GM12878 (cell line): Measurements from ENCODE around the gene ACTL6B. TPM values are rescaled to one million over a fixed set of nuclear protein-coding genes. Genes with fewer than 3 reads are reported as not detected.

ENCODE experiments used
- ATAC-seq: fragments of 200-7000 bp; cut with Tn5 transposase; 3 replicates; pipeline ENCODE4 v1.9.1; 2020; ENCODE audit warnings: mild to moderate bottlenecking, moderate library complexity
- Bru-seq: library from RNA; stranded (reverse); fragments of 400-500 nt; gene quantifications from one replicate; lab custom pipeline; 2021; lab: Mats Ljungman, UMichigan
- BruChase-seq, 2 experiments: library from RNA; stranded (reverse); fragments of 400-500 nt; gene quantifications; one replicate each; lab custom pipeline; 2021; lab: Mats Ljungman, UMichigan
- BruUV-seq: library from RNA; stranded (reverse); fragments of 400-500 nt; replicated peaks from 2 replicates; lab custom pipeline; 2021; lab: Mats Ljungman, UMichigan
- CTCF ChIA-PET: fragments of 300-600 bp; sonication (Branson Sonifier 250); formaldehyde crosslinking; extraction: SDS; loops from one replicate; lab custom pipeline; 2021; ENCODE audit warnings: inconsistent platforms; lab: Yijun Ruan, JAX
- POLR2A ChIA-PET: fragments of 350-600 bp; formaldehyde crosslinking; extraction: SDS; loops from one replicate; lab custom pipeline; 2021; ENCODE audit warnings: inconsistent platforms; lab: Charles Lee
- RAD21 ChIA-PET: fragments of 300-600 bp; sonication (Branson Sonifier 250); formaldehyde crosslinking; loops from one replicate; lab custom pipeline; 2023; ENCODE audit warnings: antibody characterized with exemption; ENCODE audit not compliant: unreplicated experiment; lab: Charles Lee
- SMC1A ChIA-PET: fragments of 300-600 bp; sonication (Branson Sonifier 250); formaldehyde crosslinking; loops from one replicate; lab custom pipeline; 2023; ENCODE audit not compliant: unreplicated experiment, uncharacterized antibody; lab: Charles Lee
- DNase-seq: peaks from one replicate; pipeline ENCODE4 v3.0.0-alpha.2; 2011; ENCODE audit warnings: low read depth, low spot score
- FAIRE-seq: peaks from 3 replicates; lab custom pipeline; 2011; peaks lifted over from hg19 to GRCh38; lab: Jason Lieb, UNC
- H2AFZ ChIP-seq: 2 replicates; pipeline ENCODE4 v1.6.0; 2011; ENCODE audit warnings: low read depth, low read length, control low read depth; ENCODE audit not compliant: control insufficient read depth
- H3K27ac ChIP-seq: 2 replicates; pipeline ENCODE4 v1.5.1; 2011; ENCODE audit warnings: control low read depth; ENCODE audit not compliant: control insufficient read depth, insufficient read depth
- H3K27me3 ChIP-seq, 2 experiments: replicated peaks in 1 of 2; 2 replicates each; pipeline versions ENCODE4 v1.6.0 to v1.6.1; 2011; ENCODE audit warnings: low read length in 1 of 2; ENCODE audit not compliant: control insufficient read depth in 2 of 2, insufficient read depth in 2 of 2
- H3K36me3 ChIP-seq, 2 experiments: 2 replicates each; pipeline ENCODE4 v1.5.1; 2011; ENCODE audit warnings: low read length in 1 of 2; ENCODE audit not compliant: control insufficient read depth in 2 of 2, insufficient read depth in 2 of 2
- H3K4me1 ChIP-seq: 2 replicates; pipeline ENCODE4 v1.6.1; 2011; ENCODE audit warnings: mild to moderate bottlenecking, low read length, moderate library complexity, mixed read lengths; ENCODE audit not compliant: control insufficient read depth, insufficient read depth
- H3K4me2 ChIP-seq: 2 replicates; pipeline ENCODE4 v1.6.0; 2011; ENCODE audit warnings: control low read depth; ENCODE audit not compliant: control insufficient read depth, insufficient read depth
- H3K4me3 ChIP-seq: fragments of 200-600 bp; sonication (generic); 2 replicates; pipeline ENCODE4 v1.5.1; 2016
- H3K79me2 ChIP-seq: 2 replicates; pipeline ENCODE4 v1.6.0; 2011; ENCODE audit warnings: low read length; ENCODE audit not compliant: control insufficient read depth, insufficient read depth
- H3K9ac ChIP-seq: 2 replicates; pipeline ENCODE4 v1.8.0; 2011; ENCODE audit warnings: low read length, control low read depth, mixed read lengths; ENCODE audit not compliant: control insufficient read depth, insufficient read depth
- H3K9me3 ChIP-seq: replicated peaks from 3 replicates; pipeline ENCODE4 v1.5.1; 2011; ENCODE audit warnings: mild to moderate bottlenecking, low read length; ENCODE audit not compliant: control insufficient read depth, insufficient read depth
- H4K20me1 ChIP-seq: 2 replicates; pipeline ENCODE4 v1.6.0; 2011; ENCODE audit not compliant: control insufficient read depth, insufficient read depth
- EGR1 ChIP-seq, 2 experiments: IDR thresholded peaks; 1 replicate in 1 of 2; 2 replicates in 1 of 2; pipeline ENCODE4 v1.6.1; 2011 to 2012; ENCODE audit warnings: low read depth in 2 of 2, low read length in 2 of 2, borderline replicate concordance in 1 of 2, mild to moderate bottlenecking in 1 of 2, moderate library complexity in 1 of 2
- KDM1A ChIP-seq: fragments of 200-600 bp; sonication (generic); IDR thresholded peaks from 2 replicates; pipeline ENCODE4 v1.6.1; 2016; ENCODE audit warnings: borderline replicate concordance
- REST ChIP-seq: IDR thresholded peaks from 2 replicates; pipeline ENCODE4 v1.6.1; 2012; ENCODE audit warnings: mild to moderate bottlenecking, low read depth, low read length
- WGBS: methylation state at CpG from one replicate; pipeline ENCODE4 v1.1.6; 2016; ENCODE audit warnings: low lambda C conversion rate; ENCODE audit not compliant: insufficient replicate concordance, insufficient coverage; ENCODE audit errors: missing lambda C conversion rate; 5-methylcytosine and 5-hydroxymethylcytosine counted together
- in situ Hi-C: fragments of 300-500 bp; cut with MboI; formaldehyde crosslinking; loops from 9 replicates; pipeline ENCODE4 v1.14.3; 2018; ENCODE audit warnings: mixed read lengths
- intact Hi-C: fragments of 100-400 bp; cut with micrococcal nuclease; formaldehyde crosslinking; loops from one replicate; pipeline ENCODE4 v1.14.2; 2022; ENCODE audit not compliant: unreplicated experiment
- long read RNA-seq, 2 experiments: library from polyadenylated mRNA; unstranded; transcript quantifications; one replicate each; pipeline ENCODE4 v2.0.0, GENCODE V29; 2019 to 2020
- polyA minus RNA-seq, 3 experiments: library from RNA; depleted of rRNA, polyadenylated mRNA; stranded (reverse); fragments of >200 nt; gene quantifications; 2 replicates each; pipeline ENCODE4 v1.2.3, GENCODE V29; 2011
- polyA plus RNA-seq, 11 experiments: library from polyadenylated mRNA; depleted of rRNA in 4 of 11; unstranded in 6 of 11; stranded (reverse) in 5 of 11; fragments of >200 nt; fragmentation: Nextera tagmentation in 4 of 11; fragmentation: Illumina TruSeq in 1 of 11; extraction: Ambion mirVana in 4 of 11; extraction: Trizol in 1 of 11; gene quantifications; 1 replicate in 1 of 11; 2 replicates in 10 of 11; pipeline versions ENCODE4 v1.2.1 to v1.2.3, GENCODE V29; 2011 to 2016; ENCODE audit warnings: inconsistent platforms in 2 of 11, missing spikeins in 2 of 11, low read depth in 1 of 11
- total RNA-seq, 4 experiments: library from RNA; depleted of rRNA in 3 of 4; stranded (reverse); fragments of >200 nt in 3 of 4; fragmentation: Illumina TruSeq in 1 of 4; extraction: Trizol in 1 of 4; gene quantifications; 2 replicates each; pipeline versions ENCODE4 v1.2.1 to v1.2.3, GENCODE V29; 2013 to 2021

ACTL6B gene
- not detected in 2 replicates for total RNA-seq (2013; cell fraction: nucleolus; rRNA removed)
- not detected in 2 replicates for total RNA-seq (2014; rRNA removed)
- not detected in 2 replicates for total RNA-seq (2014; rRNA removed; fragmentation: Illumina TruSeq; extraction: Trizol)
- not detected in 2 replicates for total RNA-seq (2021)
- polyA plus RNA-seq (2011; ENCODE audit: low read depth) = not detected
- not detected in 2 replicates for polyA plus RNA-seq (2011; rRNA removed)
- not detected in 2 replicates for polyA plus RNA-seq (2011; cell fraction: cytosol; rRNA removed)
- polyA plus RNA-seq (2011; cell fraction: nucleus; rRNA removed) = not detected in 2 replicates
- polyA plus RNA-seq (2012) = not detected in 2 replicates
- polyA plus RNA-seq (2014; fragmentation: Illumina TruSeq; extraction: Trizol) = not detected in 2 replicates
- polyA plus RNA-seq (2014; fragmentation: Nextera tagmentation; extraction: Ambion mirVana) = not detected
- not detected in 2 replicates for polyA plus RNA-seq (2014; rRNA removed)
- polyA plus RNA-seq (2016; fragmentation: Nextera tagmentation; extraction: Ambion mirVana) = not detected
- polyA minus RNA-seq (2011; rRNA and poly(A)+ RNA removed) = not detected in 2 replicates
- not detected in 2 replicates for polyA minus RNA-seq (2011; cell fraction: cytosol; rRNA and poly(A)+ RNA removed)
- not detected in 2 replicates for polyA minus RNA-seq (2011; cell fraction: nucleus; rRNA and poly(A)+ RNA removed)
- Bru-seq, nascent RNA = not detected
- not detected for BruChase-seq, experiment 1, labeled RNA remaining after a 6-hour chase
- BruChase-seq, experiment 2, labeled RNA remaining after a 2-hour chase = not detected
- long read RNA-seq, experiment 1 = 0 reads
- long read RNA-seq, experiment 2 = 0 reads

DNA sequence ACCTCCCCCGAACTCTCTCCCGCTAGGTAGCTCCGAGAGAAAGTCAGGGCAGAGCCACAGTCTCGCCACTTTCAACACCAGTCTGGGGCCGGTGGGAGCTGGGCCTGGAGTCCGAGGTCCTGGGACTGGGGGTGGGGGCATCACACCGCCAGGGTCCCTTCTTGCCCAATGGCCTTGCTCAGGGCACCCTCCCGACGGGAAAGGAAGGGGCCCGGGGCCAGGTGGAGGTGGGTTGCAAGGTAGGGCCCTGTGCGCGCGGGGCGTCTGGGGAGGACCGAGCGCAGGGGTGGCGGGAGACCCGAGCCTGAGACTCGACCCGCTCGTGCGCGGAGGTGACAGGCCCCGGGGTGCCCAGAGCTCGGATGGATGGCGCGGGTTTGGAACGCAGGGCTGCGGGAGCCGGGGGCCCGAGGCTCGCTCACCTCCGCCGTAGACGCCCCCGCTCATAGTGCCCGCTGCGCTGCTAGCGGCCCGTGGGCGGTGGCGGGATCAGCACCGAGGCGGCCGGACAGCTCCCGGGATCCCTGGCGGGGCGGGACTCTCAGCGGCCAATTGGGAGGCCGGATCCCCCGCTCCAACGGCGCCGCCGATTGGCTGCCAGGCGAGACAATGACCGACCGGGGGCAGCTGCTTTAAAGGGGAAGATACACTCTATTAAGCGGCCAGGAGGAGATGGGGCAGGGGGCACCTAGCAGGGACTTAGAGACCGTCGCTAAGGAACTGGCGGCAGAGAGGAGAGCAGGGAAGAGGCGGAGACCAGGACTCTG, at the start of gene ACTL6B:
Gene ACTL6B, minus strand, starts transcription at position 541 of the 767 bp plus-strand sequence. Its CDS starts 94 bp downstream, at position 447.
- in situ Hi-C loops = no loop called here
- Histone ChIP-seq H3K79me2 (no peaks in the 10 kb centered on the region), H3K9ac (no peak within 1 kb of the TSS), H3K4me2 (no peak within 1 kb of the TSS), H3K36me3 (no peaks in the 10 kb centered on the region), H3K27ac (no peak within 1 kb of the TSS), H2AFZ (no peak within 1 kb of the TSS), H4K20me1 (no peaks in the 10 kb centered on the region), H3K9me3 (no peaks in the 10 kb centered on the region)
- POLR2A ChIA-PET = no interaction called here
- intact Hi-C loops = no loop called here
- CTCF ChIA-PET = no interaction called here
- DNase-seq = no peak
- SMC1A ChIA-PET = no interaction called here
- RAD21 ChIA-PET = no interaction called here
- no TSS peak for BruUV-seq
- peak in 1 of 2 experiments; percentile 66; a peak in 1 of 3 replicates for TF ChIP-seq EGR1 (IDR thresholded peaks at IDR 0.05; ENCODE audit: borderline replicate concordance in 1 of 2, low read depth in 2 of 2, low read length in 2 of 2)
- TF ChIP-seq REST = peak; percentile 82
- no peak for TF ChIP-seq KDM1A
- TF ChIP-seq, all 136 proteins: peak for 2
- Histone ChIP-seq H3K27me3 (no peaks in the 10 kb centered on the region; a peak in 1 of 4 replicates), H3K4me3 (no peak within 1 kb of the TSS), H3K4me1 (no peaks in the 10 kb centered on the region)
- ATAC-seq (no peak), FAIRE-seq (no peak)
- 63% methylated on average over 45 of the region's 63 CpGs for WGBS
